Right ventricle myocardium inferior (tissue), 1 donor: ENCODE measurements around the gene CUX1. TPM values are rescaled to one million over a fixed set of nuclear protein-coding genes. Genes with fewer than 3 reads are reported as not detected.
"Not testable (repeated sequence)": the region's sequence is repeated elsewhere in the genome, so short reads cannot be mapped to it uniquely, and the experiment has no call there.

Source experiments
- ATAC-seq: fragments of 200-7000 bp; cut with Tn5 transposase; one replicate; pipeline ENCODE4 v1.9.1; 2020; ENCODE audit warnings: mild to moderate bottlenecking, moderate library complexity
- DNase-seq: peaks from one replicate; pipeline ENCODE4 v3.0.0; 2021; ENCODE audit errors: missing footprints
- intact Hi-C: fragments of 100-400 bp; cut with DNase I; formaldehyde crosslinking; loops from one replicate; pipeline ENCODE4 v1.11.0; 2022
- total RNA-seq: library from RNA; stranded (reverse); fragmentation: NEBNext Ultra II Directional; extraction: Animal tissue kit (Norgen Biotek cat#: 25700); gene quantifications from one replicate; pipeline ENCODE4 v1.2.1, GENCODE V29; 2021
- donor health status: DM: no; HTN: yes; CAD: no; lungs with severe emphysema.

CUX1 gene
- total RNA-seq, 1 donor from 2014 or later = 107 TPM

DNA sequence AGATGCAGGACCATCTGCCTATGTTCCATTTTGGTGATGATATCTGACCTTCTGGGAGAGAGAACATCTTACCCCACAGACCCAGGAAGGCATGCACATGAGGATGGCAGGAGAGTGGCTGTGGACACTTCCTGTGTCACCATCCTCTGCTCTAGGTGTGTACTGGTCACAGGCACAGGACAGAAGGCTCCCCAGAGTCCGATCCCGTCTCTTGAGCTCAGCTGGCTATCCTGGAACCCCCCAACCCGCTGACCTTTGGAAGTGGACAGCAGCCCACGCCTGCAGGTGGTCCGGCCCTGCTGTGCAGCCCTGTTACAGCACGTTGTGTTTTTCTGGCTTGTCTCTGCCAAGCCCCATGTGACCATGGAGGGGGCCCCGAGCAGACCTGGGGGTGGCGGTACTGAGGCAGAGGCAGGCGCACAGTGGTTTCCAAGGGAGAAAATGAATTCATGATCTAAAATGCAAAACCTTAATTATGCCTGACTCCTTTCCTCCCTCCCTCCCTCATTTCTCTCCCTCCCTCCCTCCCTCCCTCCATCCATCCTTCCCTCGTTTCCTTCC is 178.8 kb downstream of the CUX1 start:
- intact Hi-C loops = no loop called here

DNA sequence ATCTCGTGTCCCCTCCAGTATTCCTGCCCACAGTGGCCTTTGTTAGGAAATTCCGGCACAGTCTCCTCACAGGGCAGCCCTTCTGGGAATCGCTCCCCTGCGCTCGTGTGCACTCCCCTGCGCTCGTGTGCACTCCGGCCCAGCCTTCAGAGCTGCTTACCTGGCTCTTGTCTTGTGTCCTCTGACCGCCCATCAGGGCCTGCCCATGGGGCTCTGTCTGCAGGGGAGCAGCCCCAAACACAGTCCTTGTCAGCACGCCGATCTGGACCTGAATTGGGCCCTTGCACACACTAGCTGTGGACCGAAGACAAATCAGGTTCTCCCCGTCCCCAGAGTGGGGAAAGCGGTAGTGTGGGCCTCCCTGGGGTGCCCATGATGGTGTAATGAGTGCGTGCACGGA is 179.4 kb downstream of the CUX1 start:
- intact Hi-C loops = no loop called here
- ATAC-seq = no peak
- no peak for DNase-seq

More for the DNA sequence above, 178.8 kb downstream of the CUX1 start:
- ATAC-seq (no peak), DNase-seq (no peak)

DNA sequence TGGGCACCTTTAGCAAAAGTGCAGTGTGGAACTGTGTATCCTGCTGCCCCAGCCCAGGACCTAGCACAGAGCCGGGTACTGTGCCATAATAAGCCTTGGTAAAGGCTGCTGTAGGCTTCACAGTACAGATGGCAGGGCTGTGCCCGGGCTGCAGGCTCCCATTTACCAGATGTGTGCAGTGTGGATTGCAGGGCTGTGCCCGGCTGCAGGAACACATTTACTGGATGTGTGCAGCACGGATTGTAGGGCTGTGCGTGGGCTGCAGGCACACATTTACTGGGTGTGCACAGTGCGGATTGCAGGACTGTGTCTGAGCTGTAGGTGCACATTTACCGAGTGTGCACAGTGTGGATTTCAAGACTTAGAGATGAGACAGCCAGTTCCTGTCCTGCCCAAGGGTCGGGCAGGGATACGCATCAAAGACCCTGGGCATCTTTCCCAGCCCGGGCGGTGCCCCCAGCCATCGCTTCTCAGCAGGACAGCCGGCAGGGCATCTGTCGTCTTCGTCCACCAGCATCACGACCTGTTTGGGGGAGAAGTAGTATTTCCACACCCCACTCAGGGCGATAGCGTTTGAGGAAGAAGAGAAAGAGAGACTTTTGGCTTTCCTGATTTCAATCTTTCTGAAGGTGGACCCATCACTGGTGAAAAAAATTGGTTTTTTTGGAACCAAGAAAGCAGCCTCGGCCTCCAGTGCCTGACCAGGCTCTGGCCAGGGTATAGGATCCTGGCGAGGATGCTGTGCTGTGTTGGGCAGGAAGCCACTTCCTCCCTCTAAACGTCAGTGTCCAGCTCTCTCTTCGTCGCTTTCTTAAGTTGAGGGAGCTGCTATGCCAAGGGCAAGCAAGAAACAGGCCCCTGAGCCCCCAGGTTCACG is 180.8 kb downstream of the CUX1 start:
- intact Hi-C loops = no loop called here
- no peak for DNase-seq
- ATAC-seq = peak; percentile 32

DNA sequence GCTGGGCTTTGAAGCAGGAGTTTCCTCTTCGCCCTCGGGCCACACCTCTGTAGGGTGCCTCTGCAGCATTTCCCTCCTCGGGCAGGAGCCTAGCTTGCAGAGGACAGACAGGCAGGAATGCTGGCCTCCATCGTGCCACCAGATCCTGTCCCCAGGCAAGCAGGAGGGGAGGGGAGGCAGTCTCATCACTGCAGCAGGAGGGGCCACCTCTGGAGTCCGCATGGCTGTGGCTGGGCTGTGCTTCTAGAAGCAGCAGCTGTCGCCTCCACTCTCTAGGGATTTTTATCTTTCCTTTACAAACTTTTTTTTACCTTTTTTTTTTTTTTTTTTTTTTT is 181.4 kb downstream of the CUX1 start:
- DNase-seq (no peak), ATAC-seq (no peak)
- intact Hi-C loops = no loop called here

DNA sequence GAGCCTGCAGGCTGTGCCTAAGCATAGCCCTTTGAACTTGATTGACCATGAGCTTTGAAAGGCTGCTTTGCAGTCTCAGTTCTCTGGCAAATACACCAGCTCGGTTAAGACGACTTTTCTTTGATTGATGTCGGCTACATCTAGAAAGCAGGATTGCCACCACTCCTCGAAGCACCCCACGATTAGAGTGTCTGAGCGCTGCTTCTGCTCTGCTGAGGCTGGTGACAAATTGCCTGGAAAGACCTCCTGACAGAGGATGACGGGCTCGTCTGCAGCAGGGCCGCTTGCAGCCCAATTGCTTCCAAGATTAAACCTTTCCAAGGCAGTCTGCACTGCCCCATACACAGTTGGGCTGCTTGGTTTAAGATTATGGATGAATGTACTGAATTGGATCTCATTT is 182.0 kb downstream of the CUX1 start:
- DNase-seq (no peak), ATAC-seq (no peak)
- intact Hi-C loops = no loop called here

DNA sequence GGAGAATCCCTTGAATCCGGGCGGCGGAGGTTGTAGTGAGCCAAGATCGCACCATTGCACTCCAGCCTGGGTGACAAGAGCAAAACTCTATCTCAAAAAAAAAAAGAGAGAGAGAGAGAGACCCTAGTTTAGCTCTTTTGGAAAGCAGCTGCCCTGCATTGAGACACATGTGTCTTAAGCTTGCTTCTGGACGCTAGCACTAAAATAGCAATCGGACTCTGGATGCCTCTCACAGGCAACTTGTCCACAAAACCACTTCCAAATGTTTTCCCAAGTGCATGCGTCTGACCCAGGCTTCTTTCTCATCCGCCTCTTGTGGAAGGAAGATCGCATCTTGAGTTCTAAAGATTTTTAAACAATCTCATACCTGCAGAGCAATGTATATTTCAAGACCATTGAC is 182.7 kb downstream of the CUX1 start:
- DNase-seq = no peak
- intact Hi-C loops = no loop called here
- no peak for ATAC-seq

DNA sequence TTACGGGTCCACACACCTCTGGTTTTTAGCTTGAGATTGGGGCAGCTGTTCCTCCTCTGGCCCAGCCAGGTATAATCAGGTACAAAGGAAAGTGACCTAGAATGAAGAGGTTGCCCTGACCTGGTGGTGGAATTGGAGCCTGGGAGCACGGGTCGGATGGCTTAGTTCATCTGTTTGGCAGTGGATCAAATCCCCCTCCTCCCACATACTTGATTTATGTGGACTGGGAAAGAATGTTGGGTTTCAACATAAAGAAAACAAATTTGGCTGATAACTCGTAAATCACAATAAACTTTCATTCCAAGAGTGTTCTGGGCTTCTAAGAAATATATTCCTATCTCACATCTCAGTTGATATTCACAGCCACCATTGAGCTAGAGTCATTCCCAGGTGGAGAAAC is 186.8 kb downstream of the CUX1 start:
- intact Hi-C loops = no loop called here
- ATAC-seq (no peak), DNase-seq (no peak)

DNA sequence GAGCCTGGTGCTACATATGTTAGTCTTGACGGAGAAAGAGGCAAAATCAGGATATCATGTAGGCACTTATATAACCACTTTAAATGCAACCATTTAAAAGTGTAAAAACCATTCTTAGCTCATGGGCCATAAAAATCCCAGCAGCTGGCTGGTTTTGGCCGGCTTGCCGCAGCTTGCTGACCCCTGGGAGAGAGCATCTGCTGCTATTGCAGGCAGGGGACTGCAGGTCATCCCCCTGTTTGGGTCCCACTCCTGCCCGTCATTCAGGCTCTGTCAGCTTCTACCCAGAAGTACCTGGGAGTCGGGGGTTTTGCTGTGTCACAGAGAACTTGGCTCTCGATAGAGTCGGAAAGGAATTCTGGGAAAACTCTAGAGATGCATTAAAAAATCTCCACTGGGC is 187.4 kb downstream of the CUX1 start:
- intact Hi-C loops = no loop called here
- no peak for ATAC-seq
- DNase-seq = no peak

DNA sequence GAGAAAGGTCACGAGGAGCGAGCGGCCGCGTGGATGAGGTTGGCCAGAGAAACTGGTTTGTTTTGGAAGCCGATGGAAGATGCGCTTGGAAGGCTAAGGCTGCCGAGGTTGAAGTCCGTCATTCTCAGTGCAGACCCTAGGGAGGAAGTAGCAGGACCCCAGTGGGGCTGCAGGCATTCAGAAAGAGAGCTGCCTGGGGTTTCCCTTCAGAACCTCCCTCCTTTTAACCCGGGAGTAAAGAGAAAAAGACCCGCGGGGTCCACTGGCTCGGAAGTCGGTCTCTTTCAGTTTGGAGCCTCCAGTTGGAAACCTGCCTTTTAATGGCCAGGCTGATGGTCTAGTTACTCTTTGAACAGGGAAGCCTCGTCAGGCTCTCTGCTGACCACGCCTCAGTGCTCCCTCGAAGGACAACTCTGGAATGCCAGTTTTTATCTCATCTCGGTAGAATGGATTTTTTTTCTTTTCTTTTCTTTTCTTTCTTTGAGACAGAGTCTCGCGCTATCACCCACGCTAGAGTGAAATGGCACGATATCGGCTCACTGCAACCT is 188.6 kb downstream of the CUX1 start:
- no peak for ATAC-seq

DNA sequence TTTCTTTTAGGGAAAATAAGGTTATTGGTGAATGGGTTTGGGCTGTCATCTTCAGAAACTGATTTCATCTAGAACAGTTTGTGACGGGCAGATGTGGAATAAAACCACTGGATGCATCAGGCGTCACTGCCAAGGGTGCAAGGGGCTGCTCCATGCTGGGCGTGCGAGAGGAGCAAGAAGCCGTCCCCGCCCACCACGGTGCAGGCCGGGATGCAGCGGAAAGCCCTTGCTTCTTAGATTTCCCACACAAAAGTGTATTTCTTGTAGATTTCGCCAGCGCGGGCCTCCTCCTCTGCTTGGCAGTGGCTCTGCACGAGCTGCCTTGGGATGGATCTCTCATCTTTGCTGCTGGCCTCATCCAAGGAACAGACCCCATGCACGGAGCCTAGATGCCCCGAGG is 189.3 kb downstream of the CUX1 start:
- DNase-seq (no peak), ATAC-seq (no peak)
- intact Hi-C loops = no loop called here

More for the DNA sequence above, 188.6 kb downstream of the CUX1 start:
- no peak for DNase-seq
- intact Hi-C loops = no loop called here

DNA sequence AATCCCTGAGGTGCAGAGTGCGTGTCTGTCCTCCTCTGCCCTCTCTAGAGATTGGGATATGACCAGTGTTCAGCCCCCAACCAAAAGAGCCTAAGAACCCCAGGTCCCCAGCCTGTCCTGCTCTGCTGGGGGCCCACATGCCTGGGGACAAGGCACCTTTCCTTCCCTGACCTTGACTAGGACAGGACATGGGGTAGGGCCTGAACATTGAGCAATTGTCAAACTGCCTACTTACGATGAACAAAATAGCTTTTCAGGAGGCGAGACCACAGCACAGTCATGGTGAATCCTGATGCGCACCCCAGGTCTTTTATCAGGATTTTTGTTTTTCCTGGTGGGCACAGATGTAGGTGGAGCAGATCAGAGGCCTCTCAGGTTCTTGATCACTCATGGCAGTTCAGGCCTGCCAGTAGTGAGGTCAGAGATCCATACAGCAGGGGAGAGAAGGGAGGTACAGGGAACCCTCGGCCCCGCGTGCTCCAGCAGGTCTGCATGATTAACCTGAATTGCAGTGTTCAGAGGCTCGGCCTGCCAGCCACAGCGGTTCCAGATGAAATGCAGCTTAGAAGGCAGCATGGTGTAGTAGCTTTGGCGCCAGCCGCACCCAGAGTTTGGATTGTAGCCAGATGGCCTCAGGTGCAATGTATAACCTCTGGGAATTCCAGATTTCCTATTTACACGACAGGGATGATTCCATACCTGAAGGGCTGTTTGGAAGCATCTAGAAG is 191.3 kb downstream of the CUX1 start:
- peak; percentile 4 for ATAC-seq
- intact Hi-C loops = no loop called here
- no peak for DNase-seq

DNA sequence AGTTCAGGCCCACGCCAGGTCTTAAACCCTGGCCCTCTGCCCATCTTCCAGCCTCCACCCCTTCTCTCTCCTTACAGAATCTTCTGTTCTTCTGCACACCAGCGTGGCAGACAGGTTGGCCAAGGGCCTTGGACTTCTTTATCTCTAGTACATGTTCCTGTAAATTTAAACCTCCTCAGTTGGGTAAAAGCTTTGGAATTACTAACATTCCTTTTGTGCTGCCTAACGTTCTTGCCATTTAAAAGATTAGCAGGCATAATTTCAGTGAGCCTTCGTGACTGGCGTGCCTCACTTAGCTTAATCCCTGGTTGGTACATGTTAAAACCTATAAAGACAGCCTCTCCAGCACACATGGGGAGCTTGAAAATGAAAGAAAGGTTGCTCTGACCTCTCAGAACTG is 192.2 kb downstream of the CUX1 start:
- ATAC-seq = no peak
- intact Hi-C loops = no loop called here
- DNase-seq = no peak

DNA sequence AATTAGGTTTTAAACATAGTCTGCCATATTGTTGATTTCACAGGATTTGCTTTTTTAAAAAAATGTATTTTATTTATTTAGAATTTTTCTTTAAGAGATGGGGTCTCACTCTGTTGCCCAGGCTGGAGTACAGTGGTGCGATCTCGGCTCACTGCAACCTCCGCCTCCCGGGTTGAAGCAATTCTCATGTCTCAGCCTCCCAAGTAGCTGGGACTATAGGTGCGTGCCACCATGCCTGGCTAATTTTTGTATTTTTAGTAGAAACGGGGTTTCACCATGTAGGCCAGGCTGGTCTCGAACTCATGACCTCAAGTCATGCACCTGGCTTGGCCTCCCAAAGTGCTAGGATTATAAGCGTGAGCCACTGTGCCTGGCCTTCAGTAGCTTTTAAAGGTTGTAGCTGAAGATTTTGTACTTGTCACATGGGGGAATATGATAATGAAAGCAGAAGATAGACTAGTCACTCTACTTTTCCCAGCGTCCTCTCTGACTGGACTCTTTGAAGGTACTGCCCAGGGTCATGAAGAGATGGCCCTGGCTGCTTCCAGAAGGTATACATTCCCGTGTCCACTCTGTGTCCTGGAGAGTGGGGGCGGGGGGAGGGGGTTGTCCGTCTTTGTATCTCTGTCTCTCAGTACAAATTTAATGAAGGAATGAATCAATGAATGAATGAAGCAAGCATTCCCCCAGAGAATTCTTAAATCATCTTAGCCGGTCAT is 194.8 kb downstream of the CUX1 start:
- intact Hi-C loops, ATAC-seq, DNase-seq: not testable (repeated sequence)

DNA sequence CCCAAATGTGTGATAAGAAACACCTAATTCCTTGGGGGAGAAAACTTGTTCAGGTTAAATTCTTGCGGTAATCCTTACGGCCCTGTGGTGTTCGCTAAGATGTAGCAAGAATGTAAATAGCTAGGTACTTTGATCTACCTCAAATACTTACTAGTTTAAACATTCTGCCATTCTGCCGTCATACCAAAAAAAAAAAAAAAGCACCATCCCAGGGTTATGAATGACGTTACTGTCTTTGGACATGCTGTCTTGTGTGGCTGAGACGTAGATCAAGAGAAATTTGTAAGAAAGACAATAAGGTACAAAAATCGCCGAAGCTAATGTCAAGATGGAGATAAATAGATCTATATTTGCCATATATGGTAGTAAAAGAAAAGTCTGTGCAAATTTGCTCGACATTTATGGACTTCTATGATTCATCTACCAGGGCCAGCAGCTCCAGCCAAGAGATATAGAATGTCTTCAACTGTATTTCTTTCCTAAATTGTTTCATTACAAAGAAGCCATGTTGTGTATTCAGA is 195.6 kb downstream of the CUX1 start:
- DNase-seq = no peak
- intact Hi-C loops = no loop called here
- no peak for ATAC-seq

DNA sequence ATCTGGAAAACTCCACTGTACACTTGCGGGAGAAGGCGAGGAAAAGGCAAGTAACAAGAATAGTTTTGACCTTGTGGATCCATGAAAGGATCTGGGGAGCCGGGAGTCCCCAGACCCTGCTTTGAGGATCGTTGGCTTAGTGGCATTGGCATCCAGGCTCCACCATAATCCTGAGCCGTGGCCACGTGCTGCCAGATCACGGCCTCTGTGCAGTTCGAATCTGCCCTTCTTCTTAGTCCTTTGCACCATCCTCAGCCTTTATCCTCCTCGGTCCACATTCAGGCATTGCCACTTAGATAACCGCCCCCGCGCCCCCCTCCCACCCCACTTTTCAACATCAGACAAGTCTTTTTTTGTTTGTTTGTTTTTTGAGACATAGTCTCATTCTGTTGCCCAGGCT is 201.4 kb downstream of the CUX1 start:
- ATAC-seq = no peak
- DNase-seq = no peak
- intact Hi-C loops = no loop called here

DNA sequence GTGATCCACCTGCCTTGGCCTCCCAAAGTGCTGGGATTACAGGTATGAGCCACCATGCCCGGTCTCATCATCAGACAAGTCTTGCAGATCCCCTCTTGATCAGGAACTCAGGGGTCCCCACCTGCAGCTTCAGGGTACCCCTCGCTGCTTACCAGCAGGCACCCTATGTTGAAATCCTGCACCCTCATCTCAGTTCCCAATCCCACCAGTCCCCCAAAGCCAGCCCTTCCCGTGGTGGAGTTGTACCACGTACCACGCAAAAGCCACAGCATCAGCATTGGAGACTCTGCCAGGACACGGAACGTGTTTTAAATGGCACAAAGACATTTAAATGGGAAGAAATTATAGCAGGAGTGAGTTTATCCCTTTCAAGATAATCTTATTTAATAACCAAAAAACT is 202.0 kb downstream of the CUX1 start:
- intact Hi-C loops = no loop called here
- no peak for DNase-seq
- ATAC-seq = no peak

DNA sequence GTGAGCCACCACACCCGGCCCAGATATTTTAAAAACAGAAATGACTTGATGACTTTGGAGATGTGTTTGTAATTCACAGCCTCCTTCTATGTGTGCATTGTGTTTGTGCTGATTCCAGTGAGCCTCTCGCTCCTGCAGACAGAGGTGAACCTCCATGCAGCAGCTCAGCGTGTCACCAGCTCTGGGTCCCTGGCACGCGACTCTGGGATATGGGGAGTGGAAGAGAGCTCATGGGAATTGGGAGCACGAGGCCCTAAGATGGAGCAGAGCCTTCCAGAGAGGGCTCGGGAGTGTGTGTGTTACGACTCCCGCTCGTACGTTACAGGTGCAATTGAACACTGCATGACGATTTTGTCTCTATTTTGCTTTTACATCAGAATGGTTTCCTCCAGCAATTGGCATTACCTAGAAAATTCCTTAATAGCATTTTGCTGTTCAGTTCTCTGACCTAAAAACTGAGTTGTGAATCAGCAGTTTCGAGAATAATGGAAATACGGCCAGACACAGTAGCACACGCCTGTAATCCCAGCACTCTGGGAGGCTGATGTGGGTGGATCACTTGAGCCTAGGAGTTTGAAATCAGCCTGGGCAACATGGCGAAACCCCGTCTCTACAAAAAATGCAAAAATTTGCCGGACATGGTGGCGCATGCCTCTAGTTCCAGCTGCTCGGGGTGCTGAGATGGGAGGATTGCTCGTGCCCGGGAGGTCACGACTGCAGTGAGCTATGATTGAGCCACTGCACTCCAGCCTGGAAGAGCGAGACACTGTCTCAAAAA is 204.6 kb downstream of the CUX1 start:
- intact Hi-C loops = no loop called here
- DNase-seq (no peak), ATAC-seq (no peak)
